Hepatocyte (in vitro differentiated cells): ENCODE data around the gene PDRG1.

ENCODE experiments used
- CTCF ChIP-seq: fragments of 200-600 bp; sonication (generic); IDR thresholded peaks from 2 replicates; pipeline ENCODE4 v1.5.1; 2016; ENCODE audit warnings: antibody characterized with exemption, mild to moderate bottlenecking; ENCODE audit not compliant: poor library complexity
- EZH2 ChIP-seq: fragments of 200-600 bp; sonication (generic); IDR thresholded peaks from 2 replicates; pipeline ENCODE4 v1.6.1; 2016; ENCODE audit warnings: antibody characterized with exemption, mild to moderate bottlenecking, borderline replicate concordance

GRCh38 chr20:31945319-31945718, 6.5 kb downstream of the PDRG1 start:
- TF ChIP-seq CTCF (no peak), EZH2 (no peak)
